DND-41 (cell line): ENCODE results near the gene BBS12.

Experiments used
- CTCF ChIP-seq: IDR thresholded peaks from 2 replicates; pipeline ENCODE4 v1.5.1; 2012; ENCODE audit warnings: borderline replicate concordance, low read length, moderate library complexity, mild to moderate bottlenecking; ENCODE audit not compliant: poor library complexity, severe bottlenecking; ENCODE audit errors: extremely low read depth
- EZH2 ChIP-seq: IDR thresholded peaks from 3 replicates; pipeline ENCODE4 v1.6.1; 2012; ENCODE audit warnings: borderline replicate concordance, low read depth, mild to moderate bottlenecking, moderate library complexity, low read length, inconsistent platforms; ENCODE audit not compliant: severe bottlenecking

DNA sequence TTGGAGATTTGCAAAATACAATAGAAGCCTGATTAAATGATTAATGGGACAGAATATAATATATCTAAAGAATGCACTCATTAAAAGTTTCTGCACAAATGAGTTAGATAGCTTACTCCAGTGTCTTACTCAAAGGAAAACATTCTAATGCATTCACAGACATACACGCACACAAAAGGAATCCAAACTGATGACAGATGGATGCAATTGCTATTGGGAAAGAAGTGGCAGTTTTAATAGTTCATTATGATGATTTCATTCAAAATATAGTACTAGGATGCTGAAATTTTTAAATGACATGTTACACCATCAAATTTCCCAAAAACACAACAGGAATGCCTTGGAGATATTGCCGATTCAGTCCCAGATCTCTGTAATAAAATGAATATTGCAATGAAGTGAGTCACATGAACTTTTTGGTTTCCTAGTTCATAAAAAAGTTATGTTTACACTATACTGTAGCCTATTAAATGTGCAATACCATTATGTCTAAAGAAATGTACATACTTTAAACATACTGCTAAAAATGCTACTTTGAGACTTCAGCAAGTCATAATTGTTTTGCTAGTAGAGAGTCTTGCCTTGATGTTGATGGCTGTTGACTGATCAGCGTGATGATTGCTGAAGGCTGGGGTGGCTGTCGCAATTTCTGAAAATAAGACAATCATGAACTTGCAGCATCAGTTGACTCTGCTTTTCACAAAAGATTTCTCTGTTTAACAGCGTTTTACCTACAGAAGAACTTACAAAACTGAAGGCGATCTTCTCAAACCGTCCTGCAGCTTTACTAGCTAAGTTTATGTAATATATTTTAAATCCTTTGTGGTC is 45.6 kb downstream of the BBS12 start:
- TF ChIP-seq EZH2 (no peak), CTCF (no peak)
